Breast epithelium (tissue), 4 donors: Measurements from ENCODE around the gene MIF. TPM values are rescaled to one million over a fixed set of nuclear protein-coding genes. Genes with fewer than 3 reads are reported as not detected.

Source experiments
- DNase-seq, 2 donors: peaks; one replicate each; pipeline ENCODE4 v3.0.0-alpha.2; 2019; ENCODE audit warnings: low spot score in 2 of 2
- H3K27ac ChIP-seq, 2 donors: fragments of 200-600 bp; sonication (generic) in 1 of 2; one replicate each; pipeline ENCODE4 v1.5.1; 2016 to 2019; ENCODE audit warnings: mild to moderate bottlenecking in 1 of 2
- H3K27me3 ChIP-seq, 2 donors: fragments of 200-600 bp; sonication (generic) in 1 of 2; one replicate each; pipeline versions ENCODE4 v1.5.1 to v1.6.0; 2017 to 2019; ENCODE audit warnings: control low read depth in 1 of 2, mild to moderate bottlenecking in 1 of 2
- H3K36me3 ChIP-seq: fragments of 200-600 bp; one replicate; pipeline ENCODE4 v1.5.1; 2019
- H3K4me1 ChIP-seq, 2 donors: fragments of 200-600 bp; sonication (generic); one replicate each; pipeline ENCODE4 v1.5.1; 2016 to 2019; ENCODE audit warnings: control low read depth in 1 of 2
- H3K4me3 ChIP-seq, 3 donors: fragments of 200-600 bp; sonication (generic); 1 replicate in 2 of 3; 2 replicates in 1 of 3; pipeline ENCODE4 v1.5.1; 2016 to 2019; ENCODE audit warnings: mild to moderate bottlenecking in 3 of 3, moderate library complexity in 2 of 3
- H3K9me3 ChIP-seq, 2 donors: fragments of 200-600 bp; sonication (generic) in 1 of 2; one replicate each; pipeline ENCODE4 v1.5.1; 2016 to 2019; ENCODE audit warnings: control low read depth in 1 of 2
- POLR2A ChIP-seq: fragments of 450-650 bp; IDR thresholded peaks from one replicate; pipeline ENCODE4 v1.6.1; 2016; ENCODE audit warnings: antibody characterized with exemption, mild to moderate bottlenecking, moderate library complexity
- POLR2AphosphoS5 ChIP-seq, 3 donors: sonication (generic); formaldehyde crosslinking; IDR thresholded peaks; one replicate each; pipeline ENCODE4 v1.6.1; 2017; ENCODE audit warnings: antibody characterized with exemption in 3 of 3
- intact Hi-C: fragments of 100-400 bp; cut with DNase I; formaldehyde crosslinking; loops from one replicate; pipeline ENCODE4 v1.15.1; 2023; ENCODE audit warnings: low total_unique reads
- total RNA-seq, 3 donors: library from RNA; depleted of rRNA; stranded (reverse); fragments of >200 nt; gene quantifications; one replicate each; pipeline ENCODE4 v1.1.0, GENCODE V29; 2016
- TF ChIP-seq, protein P1 (sequence below), 3 donors: fragments of 450-650 bp; IDR thresholded peaks; one replicate each; pipeline ENCODE4 v1.5.1; 2016 to 2017; ENCODE audit warnings: antibody characterized with exemption in 3 of 3, mild to moderate bottlenecking in 3 of 3, moderate library complexity in 3 of 3

Gene MIF
- 100 to 1,000 TPM; 191 to 466 (median 261) TPM for total RNA-seq

DNA sequence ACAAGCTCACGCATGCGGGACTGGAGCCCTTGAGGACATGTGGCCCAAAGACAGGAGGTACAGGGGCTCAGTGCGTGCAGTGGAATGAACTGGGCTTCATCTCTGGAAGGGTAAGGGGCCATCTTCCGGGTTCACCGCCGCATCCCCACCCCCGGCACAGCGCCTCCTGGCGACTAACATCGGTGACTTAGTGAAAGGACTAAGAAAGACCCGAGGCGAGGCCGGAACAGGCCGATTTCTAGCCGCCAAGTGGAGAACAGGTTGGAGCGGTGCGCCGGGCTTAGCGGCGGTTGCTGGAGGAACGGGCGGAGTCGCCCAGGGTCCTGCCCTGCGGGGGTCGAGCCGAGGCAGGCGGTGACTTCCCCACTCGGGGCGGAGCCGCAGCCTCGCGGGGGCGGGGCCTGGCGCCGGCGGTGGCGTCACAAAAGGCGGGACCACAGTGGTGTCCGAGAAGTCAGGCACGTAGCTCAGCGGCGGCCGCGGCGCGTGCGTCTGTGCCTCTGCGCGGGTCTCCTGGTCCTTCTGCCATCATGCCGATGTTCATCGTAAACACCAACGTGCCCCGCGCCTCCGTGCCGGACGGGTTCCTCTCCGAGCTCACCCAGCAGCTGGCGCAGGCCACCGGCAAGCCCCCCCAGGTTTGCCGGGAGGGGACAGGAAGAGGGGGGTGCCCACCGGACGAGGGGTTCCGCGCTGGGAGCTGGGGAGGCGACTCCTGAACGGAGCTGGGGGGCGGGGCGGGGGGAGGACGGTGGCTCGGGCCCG lies at the start of gene MIF:
Gene MIF (plus strand): TSS at position 439 of the 765 bp plus-strand sequence. CDS start 92 bp downstream, at position 531.
- Histone ChIP-seq H3K9me3 (no peaks in the 10 kb centered on the region), H3K36me3 (no peaks in the 10 kb centered on the region), H3K4me1 (no peaks in the 10 kb centered on the region), H3K27me3 (no peaks in the 10 kb centered on the region), H3K4me3 (peak within 1 kb of the TSS; percentile 75 to 88 (median 86)), H3K27ac (peak within 1 kb of the TSS; percentile 98 to 99)
- TF ChIP-seq POLR2AphosphoS5 (IDR thresholded peaks at IDR 0.05) (peak in 2 of 3 donors; percentile 90 to 96), POLR2A (peak; percentile 94)
- TF ChIP-seq, protein P1, sequence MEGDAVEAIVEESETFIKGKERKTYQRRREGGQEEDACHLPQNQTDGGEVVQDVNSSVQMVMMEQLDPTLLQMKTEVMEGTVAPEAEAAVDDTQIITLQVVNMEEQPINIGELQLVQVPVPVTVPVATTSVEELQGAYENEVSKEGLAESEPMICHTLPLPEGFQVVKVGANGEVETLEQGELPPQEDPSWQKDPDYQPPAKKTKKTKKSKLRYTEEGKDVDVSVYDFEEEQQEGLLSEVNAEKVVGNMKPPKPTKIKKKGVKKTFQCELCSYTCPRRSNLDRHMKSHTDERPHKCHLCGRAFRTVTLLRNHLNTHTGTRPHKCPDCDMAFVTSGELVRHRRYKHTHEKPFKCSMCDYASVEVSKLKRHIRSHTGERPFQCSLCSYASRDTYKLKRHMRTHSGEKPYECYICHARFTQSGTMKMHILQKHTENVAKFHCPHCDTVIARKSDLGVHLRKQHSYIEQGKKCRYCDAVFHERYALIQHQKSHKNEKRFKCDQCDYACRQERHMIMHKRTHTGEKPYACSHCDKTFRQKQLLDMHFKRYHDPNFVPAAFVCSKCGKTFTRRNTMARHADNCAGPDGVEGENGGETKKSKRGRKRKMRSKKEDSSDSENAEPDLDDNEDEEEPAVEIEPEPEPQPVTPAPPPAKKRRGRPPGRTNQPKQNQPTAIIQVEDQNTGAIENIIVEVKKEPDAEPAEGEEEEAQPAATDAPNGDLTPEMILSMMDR (IDR thresholded peaks at IDR 0.05) = peak; percentile 83 to 91 (median 89)
- intact Hi-C loops = no loop called here
- peak; percentile 91 to 96 for DNase-seq

GRCh38 chr22:23844739-23845202 lies 49.4 kb upstream of the MIF start:
- no peak for DNase-seq
- Histone ChIP-seq H3K4me1 (peaks cover 9 to 23% of the 10 kb centered on the region in 2 donors), H3K36me3 (no peaks in the 10 kb centered on the region), H3K27ac (peak overlapping the region; percentile 74 to 76), H3K27me3 (no peaks in the 10 kb centered on the region), H3K4me3 (no peak overlapping the region), H3K9me3 (no peaks in the 10 kb centered on the region)
- no peak for TF ChIP-seq POLR2AphosphoS5 (IDR thresholded peaks at IDR 0.05)
- TF ChIP-seq POLR2A = no peak
- TF ChIP-seq, protein P1 (IDR thresholded peaks at IDR 0.05) = no peak
- intact Hi-C loops = loop anchor here (5.0 to 10.0 kb wide), 2 partner anchors 320 to 442 kb away; no protein-coding TSS in a partner anchor

DNA sequence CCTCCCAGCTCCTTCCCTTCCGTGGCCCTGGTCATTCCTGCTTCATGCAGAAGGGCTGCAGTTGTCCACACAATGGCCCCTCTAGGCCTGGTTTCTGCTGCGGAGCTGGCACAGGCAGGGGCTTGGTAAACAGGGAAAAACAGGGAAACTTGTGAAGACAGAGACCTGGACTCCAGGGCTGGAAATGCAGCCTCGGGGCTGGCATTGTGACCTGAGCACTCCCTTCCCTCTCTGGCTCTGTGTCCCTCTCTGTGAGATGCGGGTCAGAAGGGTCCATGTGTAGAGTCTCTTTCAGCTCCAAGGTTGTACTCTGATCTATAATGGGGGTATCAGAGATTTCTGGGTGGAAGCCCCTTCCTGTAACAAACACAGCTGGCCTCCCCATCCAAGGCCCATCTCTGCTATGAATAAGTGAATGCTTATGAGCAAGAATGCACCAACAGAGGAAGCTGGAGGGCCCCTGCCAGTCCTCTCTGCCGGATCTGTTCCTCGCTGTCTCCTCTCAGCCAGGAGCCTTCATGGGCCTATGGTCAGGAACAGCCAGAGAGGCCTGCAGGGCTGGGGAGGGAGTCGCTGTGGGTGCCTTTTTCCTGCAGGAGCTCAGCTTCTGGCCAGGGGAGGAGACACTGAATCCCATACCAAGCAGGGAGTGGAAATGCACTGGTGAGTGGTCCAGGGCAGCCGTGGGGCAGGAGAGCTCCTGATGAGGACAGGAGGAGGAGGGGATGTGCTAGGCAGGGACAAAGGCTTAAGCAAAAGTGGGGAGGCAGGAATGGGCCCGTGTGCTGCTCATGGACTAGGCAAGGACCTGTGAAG lies 48.7 kb upstream of the MIF start:
- H3K27ac ChIP-seq = peak overlapping the region; percentile 74 to 76
- H3K4me3 ChIP-seq = no peak overlapping the region
- TF ChIP-seq, protein P1 (IDR thresholded peaks at IDR 0.05) = no peak
- TF ChIP-seq POLR2A = no peak
- TF ChIP-seq POLR2AphosphoS5 (IDR thresholded peaks at IDR 0.05) = no peak
- no peaks in the 10 kb centered on the region for H3K9me3 ChIP-seq
- intact Hi-C loops = loop anchor here (5.0 to 10.0 kb wide), 2 partner anchors 321 to 443 kb away; no protein-coding TSS in a partner anchor
- no peak for DNase-seq
- H3K4me1 ChIP-seq = peaks cover 9 to 23% of the 10 kb centered on the region in 2 donors
- no peaks in the 10 kb centered on the region for H3K36me3 ChIP-seq
- H3K27me3 ChIP-seq = no peaks in the 10 kb centered on the region

- Histone ChIP-seq H3K36me3 (no peaks in the 10 kb centered on the region), H3K27me3 (no peaks in the 10 kb centered on the region), H3K27ac (peak overlapping the region; percentile 74 to 76), H3K9me3 (no peaks in the 10 kb centered on the region), H3K4me3 (no peak overlapping the region), H3K4me1 (peaks cover 9 to 23% of the 10 kb centered on the region in 2 donors)
- no peak for TF ChIP-seq POLR2A
- TF ChIP-seq POLR2AphosphoS5 (IDR thresholded peaks at IDR 0.05) = no peak
- TF ChIP-seq, protein P1 (IDR thresholded peaks at IDR 0.05) = no peak
- intact Hi-C loops = loop anchor here (5.0 to 10.0 kb wide), 2 partner anchors 321 to 444 kb away; no protein-coding TSS in a partner anchor
- DNase-seq = no peak
These were observed 48.1 kb upstream of the MIF start for GRCh38 chr22:23846081-23846469.
